Mesodermal cell (in vitro differentiated cells): ENCODE results near the gene EPHA5.

Experiments
- H3K27ac ChIP-seq: 2 replicates; pipeline ENCODE4 v1.7.0; 2013; ENCODE audit warnings: mild to moderate bottlenecking, low read depth, low read length, moderate library complexity; ENCODE audit not compliant: severe bottlenecking
- H3K36me3 ChIP-seq: 2 replicates; pipeline ENCODE4 v1.7.1; 2013; ENCODE audit warnings: mild to moderate bottlenecking, low read length, moderate library complexity; ENCODE audit not compliant: control insufficient read depth, insufficient read depth
- H3K4me1 ChIP-seq: one replicate; pipeline ENCODE4 v1.7.1; 2013; ENCODE audit warnings: mild to moderate bottlenecking, low read length; ENCODE audit not compliant: insufficient read depth, control insufficient read depth, poor library complexity, severe bottlenecking
- H3K4me3 ChIP-seq: 2 replicates; pipeline ENCODE4 v1.7.0; 2013; ENCODE audit warnings: low read length, control low read depth, mild to moderate bottlenecking; ENCODE audit not compliant: insufficient read depth, poor library complexity, severe bottlenecking; ENCODE audit errors: extremely low read depth
- H3K9me3 ChIP-seq: 2 replicates; pipeline ENCODE4 v1.7.1; 2013; ENCODE audit warnings: mild to moderate bottlenecking, low read length, moderate library complexity; ENCODE audit not compliant: control insufficient read depth
- WGBS, 2 experiments: methylation state at CpG; one replicate each; pipeline ENCODE4 v1.1.5; 2013; ENCODE audit warnings: missing lambda C conversion rate in 2 of 2; ENCODE audit not compliant: insufficient coverage in 2 of 2; 5-methylcytosine and 5-hydroxymethylcytosine counted together

Gene EPHA5

DNA sequence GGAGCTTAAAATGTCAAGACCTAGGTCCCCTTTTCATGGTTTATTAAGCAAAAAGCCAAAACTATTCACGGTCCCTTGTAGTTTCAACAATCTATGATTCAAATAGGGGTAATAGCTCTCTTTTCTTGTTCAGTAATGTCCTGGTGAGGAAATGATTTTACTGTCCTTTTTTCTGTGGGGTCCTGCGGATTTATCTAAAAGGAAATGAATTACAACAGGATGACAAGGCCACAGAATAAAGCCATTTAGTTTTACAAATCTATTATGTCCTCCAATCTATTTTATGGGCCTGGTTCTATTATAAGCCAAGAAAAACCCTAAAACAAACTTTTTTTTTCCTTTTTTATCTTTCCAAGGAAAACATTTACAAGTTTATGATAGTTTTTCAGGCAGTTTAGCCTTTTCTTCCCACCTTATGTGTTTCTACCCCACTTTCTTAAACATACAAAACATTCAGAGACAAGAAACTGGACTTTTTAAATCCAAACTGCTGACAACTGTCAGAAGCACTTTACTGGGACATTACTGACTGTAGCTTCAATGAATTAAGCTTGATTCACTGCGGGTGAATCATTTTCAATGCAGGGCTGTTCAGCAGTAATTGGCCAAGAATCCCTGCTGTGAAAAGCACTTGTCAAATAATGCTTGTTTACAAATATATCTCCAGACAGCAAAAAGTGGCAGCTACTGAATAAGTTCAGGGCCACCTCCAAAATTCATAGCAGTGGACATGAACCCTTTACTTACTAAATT is 4.3 kb downstream of the EPHA5 start:
- WGBS, 2 experiments, result 8 to 23% methylated on average over 1 to 3 of the region's 3 CpGs
- Histone ChIP-seq H3K4me1 (peaks cover 4% of the 10 kb centered on the region), H3K4me3 (no peak overlapping the region), H3K27ac (no peak overlapping the region), H3K9me3 (no peaks in the 10 kb centered on the region), H3K36me3 (no peaks in the 10 kb centered on the region)

DNA sequence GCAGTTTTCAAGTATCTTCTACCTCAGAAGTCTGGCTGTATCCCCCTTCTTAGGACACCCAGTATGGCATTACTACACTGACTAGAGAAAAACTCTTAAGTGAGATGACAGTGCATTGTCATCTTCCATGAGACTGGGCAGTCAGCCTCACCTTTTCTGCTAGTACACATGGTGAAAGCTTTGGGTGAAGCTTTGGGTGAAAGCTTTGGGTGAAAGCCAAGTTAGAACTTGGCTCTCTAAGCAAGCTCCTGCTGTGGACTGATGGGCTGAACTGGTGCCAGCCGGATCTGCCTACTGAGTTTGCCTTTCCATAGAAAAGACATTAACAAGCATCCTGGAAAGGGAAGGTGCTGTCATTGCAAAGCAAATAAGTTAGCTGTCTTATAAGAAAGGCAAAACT is 8.8 kb downstream of the EPHA5 start:
- no peaks in the 10 kb centered on the region for H3K9me3 ChIP-seq
- H3K4me1 ChIP-seq, result no peaks in the 10 kb centered on the region
- no peaks in the 10 kb centered on the region for H3K36me3 ChIP-seq
- H3K27ac ChIP-seq, result no peak overlapping the region
- no peak overlapping the region for H3K4me3 ChIP-seq
- WGBS, 2 experiments, result 20% methylated on average over 1 of the region's 1 CpG; no CpG with 5 or more reads in 1 of the 2 experiments

DNA sequence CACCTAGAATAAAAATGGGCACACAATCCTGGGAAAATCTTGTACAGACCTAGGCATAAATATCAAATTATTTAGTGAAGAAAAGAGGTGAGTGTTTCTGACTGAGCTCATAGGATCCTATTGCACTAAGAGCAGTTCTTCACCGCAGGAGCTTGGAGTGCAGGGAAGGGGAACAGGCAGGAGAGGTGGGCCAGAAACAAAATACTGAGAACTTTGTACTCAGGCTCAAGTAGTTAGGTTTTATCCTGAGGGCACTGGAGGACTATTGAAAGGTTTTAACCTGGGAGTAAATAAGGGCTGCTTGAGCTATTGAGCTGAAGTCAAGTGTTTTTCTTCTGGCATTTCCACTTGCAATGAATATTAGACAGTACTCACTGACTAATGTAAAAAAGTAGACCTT is 12.2 kb downstream of the EPHA5 start:
- Histone ChIP-seq H3K4me1 (peaks cover 2% of the 10 kb centered on the region), H3K27ac (no peak overlapping the region), H3K9me3 (no peaks in the 10 kb centered on the region), H3K4me3 (no peak overlapping the region), H3K36me3 (no peaks in the 10 kb centered on the region)
- WGBS, 2 experiments, result 30 to 50% methylated on average over 1 of the region's 1 CpG

DNA sequence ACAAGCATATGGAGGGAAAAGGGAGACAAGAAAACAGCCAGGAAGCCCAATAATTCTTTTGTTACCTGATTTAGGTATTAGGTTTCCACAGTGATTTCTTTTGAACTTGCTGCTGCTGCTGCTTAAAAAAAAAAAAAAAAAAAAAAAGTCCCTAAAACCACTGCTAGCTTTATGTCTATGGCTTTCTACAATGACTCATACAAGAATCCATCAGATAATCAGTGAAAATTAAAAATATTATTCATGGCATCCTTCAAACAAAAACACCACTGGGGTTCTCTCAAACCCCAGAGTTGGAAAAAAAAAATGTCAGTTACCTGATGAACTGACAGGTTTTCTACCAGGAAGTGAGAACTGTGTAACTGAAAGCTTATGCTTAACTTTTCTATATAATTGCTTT is 14.3 kb downstream of the EPHA5 start:
- no peak overlapping the region for H3K4me3 ChIP-seq
- no peaks in the 10 kb centered on the region for H3K36me3 ChIP-seq
- H3K9me3 ChIP-seq, result no peaks in the 10 kb centered on the region
- no peak overlapping the region for H3K27ac ChIP-seq
- peaks cover 2% of the 10 kb centered on the region for H3K4me1 ChIP-seq

DNA sequence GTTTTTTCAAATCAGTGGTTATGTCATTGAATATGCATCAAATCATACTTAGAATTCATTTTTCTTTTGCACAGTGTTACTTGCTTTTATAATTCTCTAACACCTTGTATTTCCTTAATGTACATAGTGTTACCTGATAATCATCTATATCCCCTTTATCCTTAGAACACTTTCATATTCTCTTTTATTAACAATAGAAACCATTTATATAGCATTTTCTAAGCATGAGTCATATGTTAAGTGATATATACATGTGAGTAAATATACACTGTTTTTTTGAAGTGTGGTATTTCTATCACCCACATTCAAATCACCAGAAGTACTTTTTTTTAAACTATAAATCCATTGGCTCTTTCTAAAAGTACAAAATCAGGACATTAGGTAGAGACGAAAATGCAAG is 15.3 kb downstream of the EPHA5 start:
- Histone ChIP-seq H3K27ac (no peak overlapping the region), H3K4me3 (no peak overlapping the region), H3K4me1 (peaks cover 2% of the 10 kb centered on the region), H3K9me3 (no peaks in the 10 kb centered on the region), H3K36me3 (no peaks in the 10 kb centered on the region)
- no CpG with 5 or more reads among the region's 1 CpG for WGBS, 2 experiments

DNA sequence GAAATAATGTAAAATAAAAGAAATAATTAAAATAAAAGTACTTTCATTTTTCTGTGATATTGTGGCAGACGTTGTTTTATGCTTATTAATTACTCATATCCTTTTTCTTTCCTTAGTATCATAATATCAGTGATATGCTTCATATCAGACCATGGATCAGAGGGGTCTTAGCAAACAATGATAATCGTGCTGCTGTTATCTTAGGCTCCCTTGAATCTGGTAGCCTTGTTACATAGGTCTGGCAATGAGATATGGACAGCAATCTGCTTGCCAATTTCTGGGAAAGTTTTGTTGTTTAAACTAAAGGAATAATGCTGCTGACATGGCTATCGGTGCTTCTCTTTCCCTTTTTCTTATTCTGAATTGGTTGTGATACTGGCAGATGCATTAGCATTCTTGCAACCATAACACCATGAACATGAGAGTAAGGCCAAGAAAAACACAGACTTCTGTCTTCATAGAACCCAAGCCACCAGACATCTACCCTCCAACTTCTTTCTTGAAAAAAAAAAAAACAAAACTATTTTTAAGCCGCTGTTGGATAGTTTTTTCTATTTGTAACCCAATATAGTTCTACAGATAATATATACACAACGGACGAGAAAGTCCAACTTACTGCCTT is 16.4 kb downstream of the EPHA5 start:
- H3K9me3 ChIP-seq, result no peaks in the 10 kb centered on the region
- H3K27ac ChIP-seq, result no peak overlapping the region
- WGBS, 2 experiments, result 100% methylated on average over 1 of the region's 6 CpGs
- no peak overlapping the region for H3K4me3 ChIP-seq
- H3K4me1 ChIP-seq, result peaks cover 2% of the 10 kb centered on the region
- no peaks in the 10 kb centered on the region for H3K36me3 ChIP-seq

DNA sequence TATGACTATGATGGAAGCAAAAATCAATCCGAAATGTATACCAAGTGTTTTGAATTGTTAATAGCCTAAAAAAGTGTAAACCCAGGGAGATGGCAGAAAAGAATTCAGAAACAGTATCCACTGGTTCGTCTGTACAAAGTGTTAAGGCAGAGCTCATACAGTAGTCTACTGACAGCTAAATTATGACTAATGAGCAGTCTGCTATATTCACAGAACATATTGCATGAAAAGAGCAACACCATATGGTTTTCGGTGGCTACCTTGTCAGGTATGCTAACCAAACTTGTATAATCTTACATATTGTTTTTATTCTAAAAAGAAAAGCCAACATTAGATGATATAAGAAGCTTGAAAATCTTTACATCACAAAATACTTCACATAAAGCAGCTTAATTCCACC is 18.5 kb downstream of the EPHA5 start:
- H3K36me3 ChIP-seq, result no peaks in the 10 kb centered on the region
- WGBS, 2 experiments, result 83% methylated on average over 1 of the region's 3 CpGs; no CpG with 5 or more reads in 1 of the 2 experiments
- peaks cover 2% of the 10 kb centered on the region for H3K4me1 ChIP-seq
- H3K27ac ChIP-seq, result no peak overlapping the region
- no peaks in the 10 kb centered on the region for H3K9me3 ChIP-seq
- H3K4me3 ChIP-seq, result no peak overlapping the region

DNA sequence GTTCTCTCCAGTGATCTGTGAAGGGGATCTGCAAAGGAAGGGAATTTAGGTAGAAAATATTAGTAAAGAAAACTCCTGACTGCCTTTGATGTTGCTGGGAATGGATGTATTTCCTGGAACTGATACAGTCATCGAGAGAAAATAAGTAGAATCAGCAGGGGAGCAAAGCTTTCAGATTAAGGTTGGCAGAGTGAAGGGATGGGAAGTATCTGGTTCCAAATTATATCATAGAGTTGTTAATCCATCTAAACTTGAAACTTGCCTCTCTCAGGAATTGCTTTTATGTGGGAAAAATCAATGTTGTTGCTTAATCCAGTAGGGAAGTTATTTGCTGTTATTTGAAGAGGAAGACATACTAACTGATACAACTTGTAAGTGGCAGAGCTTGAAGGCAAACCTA is 19.3 kb downstream of the EPHA5 start:
- H3K4me3 ChIP-seq, result no peak overlapping the region

DNA sequence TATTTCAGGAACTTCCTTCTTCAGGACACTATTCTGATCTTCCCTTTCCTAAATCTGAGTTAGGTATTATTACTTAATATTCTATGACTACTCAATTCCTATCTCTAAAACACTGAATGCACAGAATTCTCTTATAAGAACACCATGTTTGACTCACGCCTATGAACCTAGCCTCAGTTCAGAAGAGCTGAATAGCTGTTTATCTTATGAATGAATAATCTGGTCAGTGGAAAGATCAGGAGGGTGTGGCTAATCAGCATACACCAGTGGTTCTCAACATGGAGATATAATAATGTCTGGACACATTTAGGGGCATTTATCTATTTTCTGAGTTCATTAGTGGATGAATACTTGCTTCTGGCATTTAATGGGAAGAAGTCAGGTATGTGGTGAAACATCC is 24.2 kb downstream of the EPHA5 start:
- Histone ChIP-seq H3K4me3 (no peak overlapping the region), H3K36me3 (no peaks in the 10 kb centered on the region), H3K4me1 (no peaks in the 10 kb centered on the region), H3K27ac (no peak overlapping the region), H3K9me3 (no peaks in the 10 kb centered on the region)
- no CpG with 5 or more reads among the region's 1 CpG for WGBS, 2 experiments

More for the DNA sequence above, 19.3 kb downstream of the EPHA5 start:
- WGBS, 2 experiments, result no CpG with 5 or more reads among the region's 1 CpG
- no peaks in the 10 kb centered on the region for H3K36me3 ChIP-seq
- H3K27ac ChIP-seq, result no peak overlapping the region
- H3K9me3 ChIP-seq, result no peaks in the 10 kb centered on the region
- peaks cover 2% of the 10 kb centered on the region for H3K4me1 ChIP-seq

DNA sequence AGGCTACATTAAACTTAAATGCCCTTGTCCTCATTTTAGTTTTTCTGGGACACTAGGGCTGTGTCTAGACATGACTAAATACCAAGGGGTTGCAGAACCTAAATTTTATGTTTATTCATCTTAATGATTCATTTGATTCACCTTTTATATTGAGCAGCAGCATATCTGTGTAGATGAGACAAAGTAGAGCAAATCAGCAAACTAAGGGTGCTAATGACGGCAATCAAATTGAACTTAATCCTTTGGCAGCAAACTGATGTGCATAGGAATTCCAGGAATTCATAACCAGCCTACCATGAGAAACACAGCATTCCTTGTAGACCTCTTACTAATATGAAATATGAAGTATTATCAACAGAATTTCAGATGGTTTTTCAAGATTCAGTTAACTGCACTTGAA is 25.1 kb downstream of the EPHA5 start:
- Histone ChIP-seq H3K4me3 (no peak overlapping the region), H3K4me1 (no peaks in the 10 kb centered on the region), H3K36me3 (no peaks in the 10 kb centered on the region), H3K9me3 (no peaks in the 10 kb centered on the region), H3K27ac (no peak overlapping the region)
- WGBS, 2 experiments, result no CpG with 5 or more reads among the region's 1 CpG
